Measurements from ENCODE around the gene CTNND1. TPM values are rescaled to one million over a fixed set of nuclear protein-coding genes. Genes with fewer than 3 reads are reported as not detected.
"Not testable (repeated sequence)": the region's sequence is repeated elsewhere in the genome, so short reads cannot be mapped to it uniquely, and the experiment has no call there.

The CTNND1 gene
- total RNA-seq, result 270 TPM

GRCh38 chr11:57761301-57762234 lies at the start of gene CTNND1:
Gene CTNND1, plus strand, starts transcription at chr11:57761802. Its CDS starts 29,677 bp downstream, at chr11:57791479.
- ATAC-seq (peak; percentile 100), DNase-seq (ENCODE audit: low spot score) (peak; percentile 88)
- intact Hi-C loops (cut with DNase I), result no loop called here

GRCh38 chr11:57712256-57713150 lies 49.1 kb upstream of the CTNND1 start, which contains the start of gene TMX2:
Gene TMX2, plus strand, starts transcription at chr11:57712593. Its CDS starts 26 bp downstream, at chr11:57712619.
- intact Hi-C loops (cut with DNase I), result no loop called here
- peak; percentile 94 for DNase-seq (ENCODE audit: low spot score)
- ATAC-seq, result peak; percentile 98

GRCh38 chr11:57713835-57714234 lies 47.8 kb upstream of the CTNND1 start:
- ATAC-seq, result no peak
- intact Hi-C loops (cut with DNase I), result no loop called here
- no peak for DNase-seq (ENCODE audit: low spot score)

GRCh38 chr11:57716726-57717125 lies 44.9 kb upstream of the CTNND1 start:
- intact Hi-C loops (cut with DNase I); ATAC-seq; DNase-seq (ENCODE audit: low spot score): not testable (repeated sequence)

GRCh38 chr11:57727185-57727584 lies 34.4 kb upstream of the CTNND1 start:
- no peak for ATAC-seq
- intact Hi-C loops (cut with DNase I), result no loop called here
- no peak for DNase-seq (ENCODE audit: low spot score)

GRCh38 chr11:57728829-57729228 lies 32.8 kb upstream of the CTNND1 start:
- intact Hi-C loops (cut with DNase I), result no loop called here
- DNase-seq (ENCODE audit: low spot score), result no peak
- no peak for ATAC-seq

GRCh38 chr11:57729479-57729878 lies 32.1 kb upstream of the CTNND1 start:
- ATAC-seq (no peak), DNase-seq (ENCODE audit: low spot score) (no peak)
- intact Hi-C loops (cut with DNase I), result no loop called here

- ATAC-seq, result no peak
- DNase-seq (ENCODE audit: low spot score), result no peak
- intact Hi-C loops (cut with DNase I), result no loop called here
Measured at GRCh38 chr11:57732661-57733060, 28.9 kb upstream of the CTNND1 start.

GRCh38 chr11:57735619-57736298 lies 25.8 kb upstream of the CTNND1 start:
- ATAC-seq (no peak), DNase-seq (ENCODE audit: low spot score) (no peak)
- intact Hi-C loops (cut with DNase I), result no loop called here

GRCh38 chr11:57741132-57742086 lies 20.2 kb upstream of the CTNND1 start, which contains the start of gene SELENOH:
Gene SELENOH, plus strand, starts transcription at chr11:57741491. Its CDS starts 105 bp downstream, at chr11:57741596.
- DNase-seq (ENCODE audit: low spot score), result peak; percentile 96

GRCh38 chr11:57742087-57742452 lies 19.5 kb upstream of the CTNND1 start:
- DNase-seq (ENCODE audit: low spot score) (no peak), ATAC-seq (no peak)
- intact Hi-C loops (cut with DNase I), result loop anchor here (10.0 kb wide), 1 partner anchor 63 kb away; no protein-coding TSS in a partner anchor

More at GRCh38 chr11:57741132-57742086, 20.2 kb upstream of the CTNND1 start, which contains the start of gene SELENOH:
- intact Hi-C loops (cut with DNase I), result loop anchor here (10.0 kb wide), 1 partner anchor 63 kb away; no protein-coding TSS in a partner anchor
- peak; percentile 99 for ATAC-seq

- intact Hi-C loops (cut with DNase I), result loop anchor here (10.0 kb wide), 1 partner anchor 60 kb away; no protein-coding TSS in a partner anchor
- ATAC-seq, result no peak
- no peak for DNase-seq (ENCODE audit: low spot score)
Measured at GRCh38 chr11:57744357-57744756, 17.2 kb upstream of the CTNND1 start.

- no peak for ATAC-seq
- intact Hi-C loops (cut with DNase I), result loop anchor here (10.0 kb wide), 1 partner anchor 60 kb away; no protein-coding TSS in a partner anchor
- DNase-seq (ENCODE audit: low spot score), result no peak
Measured at GRCh38 chr11:57745206-57745605, 16.4 kb upstream of the CTNND1 start.

GRCh38 chr11:57746920-57747319 lies 14.7 kb upstream of the CTNND1 start:
- ATAC-seq (no peak), DNase-seq (ENCODE audit: low spot score) (no peak)
- intact Hi-C loops (cut with DNase I), result loop anchor here (10.0 kb wide), 1 partner anchor 58 kb away; no protein-coding TSS in a partner anchor

GRCh38 chr11:57751176-57751575 lies 10.4 kb upstream of the CTNND1 start:
- ATAC-seq, result no peak
- no peak for DNase-seq (ENCODE audit: low spot score)
- intact Hi-C loops (cut with DNase I), result no loop called here

GRCh38 chr11:57751676-57752253 lies 9.8 kb upstream of the CTNND1 start, which contains the start of gene BTBD18:
Gene BTBD18, minus strand, starts transcription at chr11:57751819. Its CDS starts 631 bp downstream, at chr11:57751188.
- DNase-seq (ENCODE audit: low spot score), result no peak
- intact Hi-C loops (cut with DNase I), result no loop called here
- peak; percentile 76 for ATAC-seq

- intact Hi-C loops (cut with DNase I), result no loop called here
- ATAC-seq, result no peak
- no peak for DNase-seq (ENCODE audit: low spot score)
Measured at GRCh38 chr11:57752954-57753353, 8.6 kb upstream of the CTNND1 start.
